Upper lobe of left lung (tissue), 4 donors: Measurements from ENCODE around the gene FOXN4.

Experiments used
- CTCF ChIP-seq, 6 experiments: fragments of 450-650 bp in 4 of 6; fragments of 200-600 bp in 2 of 6; sonication (generic) in 2 of 6; IDR thresholded peaks; one replicate each; pipeline ENCODE4 v1.5.1; 2016 to 2019; ENCODE audit warnings: antibody characterized with exemption in 6 of 6
- POLR2A ChIP-seq, 4 donors: fragments of 450-650 bp; IDR thresholded peaks; one replicate each; pipeline ENCODE4 v1.5.1; 2016 to 2017; ENCODE audit warnings: antibody characterized with exemption in 4 of 4, mild to moderate bottlenecking in 2 of 4

GRCh38 chr12:109277899-109278762 lies 31.0 kb downstream of the FOXN4 start:
- TF ChIP-seq POLR2A (IDR thresholded peaks at IDR 0.05) (no peak), CTCF (IDR thresholded peaks at IDR 0.05) (no peak)
